Stimulated activated CD4-positive, alpha-beta T cell treated with anti-CD3 and anti-CD28 coated beads, Interleukin-2, amount 100 ng/mL, for 48 hours (primary cell): ENCODE measurements around the gene DERA.
"Not testable (repeated sequence)": the region's sequence is repeated elsewhere in the genome, so short reads cannot be mapped to it uniquely, and the experiment has no call there.

ENCODE experiments used
- DNase-seq, 2 donors: peaks; one replicate each; pipeline ENCODE4 v3.0.0-alpha.2; 2020

Gene DERA

GRCh38 chr12:15910468-15910863 is 666 bp upstream of the DERA start:
- DNase-seq, result no peak

DNA sequence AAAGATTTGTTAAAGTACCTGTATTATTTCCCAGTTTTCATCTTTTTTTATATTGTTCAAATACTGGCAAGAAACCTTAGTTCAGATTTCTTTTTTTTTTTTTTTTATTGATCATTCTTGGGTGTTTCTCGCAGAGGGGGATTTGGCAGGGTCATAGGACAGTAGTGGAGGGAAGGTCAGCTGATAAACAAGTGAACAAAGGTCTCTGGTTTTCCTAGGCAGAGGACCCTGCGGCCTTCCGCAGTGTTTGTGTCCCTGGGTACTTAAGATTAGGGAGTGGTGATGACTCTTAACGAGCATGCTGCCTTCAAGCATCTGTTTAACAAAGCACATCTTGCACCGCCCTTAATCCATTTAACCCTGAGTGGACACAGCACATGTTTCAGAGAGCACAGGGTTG is 799 bp downstream of the DERA start:
- DNase-seq, result not testable (repeated sequence)

DNA sequence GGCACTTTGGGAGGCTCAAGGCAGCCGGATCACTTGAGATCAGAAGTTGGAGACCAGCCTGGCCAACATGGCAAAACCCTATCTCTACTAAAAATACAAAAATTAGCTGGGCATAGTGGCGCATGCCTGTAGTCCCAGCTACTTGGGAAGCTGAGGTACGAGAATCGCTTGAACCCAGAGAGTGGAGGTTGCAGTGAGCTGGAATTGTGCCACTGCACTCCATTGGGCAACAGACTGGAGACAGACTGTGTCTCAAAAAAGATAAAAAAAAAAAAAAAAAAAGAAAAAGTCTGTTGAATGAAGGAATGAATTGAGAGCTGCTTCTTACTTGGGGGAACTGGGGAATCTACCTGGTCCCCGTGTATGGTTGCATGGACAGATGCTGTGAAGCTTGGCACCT is 3.0 kb downstream of the DERA start:
- not testable (repeated sequence) for DNase-seq

DNA sequence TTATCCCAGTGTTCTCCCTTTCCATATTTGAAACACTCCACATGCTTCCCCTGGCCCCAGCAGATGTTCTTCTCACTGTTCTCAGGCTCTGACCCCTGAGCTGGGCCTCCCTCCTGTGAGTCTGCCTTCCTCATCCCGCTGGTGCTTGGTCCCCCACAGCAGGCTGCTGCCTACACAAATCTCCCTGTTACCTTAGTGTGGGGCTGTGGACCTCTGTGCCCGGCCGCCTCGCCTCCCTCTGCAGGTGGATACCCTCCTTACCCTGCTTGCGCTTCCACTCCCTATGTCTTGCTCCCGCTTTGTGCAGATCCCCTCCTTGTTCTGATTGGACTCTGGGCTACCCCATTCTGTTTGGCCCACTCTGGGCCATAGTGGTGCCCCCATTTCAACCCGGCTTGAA is 6.9 kb downstream of the DERA start:
- no peak for DNase-seq

DNA sequence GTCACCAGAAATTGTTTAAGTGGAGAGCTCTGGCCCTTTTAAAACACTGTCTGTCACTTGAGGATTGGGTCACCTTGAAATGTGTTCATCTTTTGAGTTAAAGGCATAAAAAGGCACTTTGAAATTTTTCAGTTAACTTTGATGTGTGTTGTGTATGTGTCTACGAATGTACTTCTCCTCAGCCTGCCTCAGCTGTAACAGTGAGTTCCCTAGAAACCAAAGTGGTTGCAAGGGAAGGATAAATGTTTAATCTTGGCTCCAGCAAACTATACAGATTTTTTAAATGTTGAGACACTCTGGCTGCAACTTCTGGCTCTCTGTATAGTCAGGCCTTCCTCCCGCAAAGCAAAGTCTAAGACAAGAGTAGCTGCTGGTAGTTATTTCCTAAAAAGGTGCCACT is 8.3 kb downstream of the DERA start:
- DNase-seq, result no peak

DNA sequence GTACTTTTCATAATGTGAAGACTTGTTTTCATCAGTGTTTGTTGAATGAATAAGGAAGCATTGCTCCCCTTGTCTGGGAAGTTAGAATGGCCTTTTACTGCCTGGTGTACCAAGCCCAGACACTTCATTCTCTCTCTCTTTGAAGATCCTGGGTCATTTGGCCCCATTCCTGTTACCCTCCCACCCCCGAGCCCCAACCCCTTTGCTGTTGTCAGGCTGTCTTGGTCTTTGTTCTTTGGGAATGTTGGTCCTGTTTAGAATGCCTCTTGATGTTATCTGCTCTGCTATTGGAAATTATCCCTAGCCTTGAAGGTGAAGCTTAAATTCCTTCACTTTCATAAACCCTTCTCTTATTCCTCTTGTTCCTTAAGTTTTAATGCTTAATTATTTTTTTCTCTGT is 13.8 kb downstream of the DERA start:
- DNase-seq, result no peak

- no peak for DNase-seq
Measured at GRCh38 chr12:15928346-15928745, 17.2 kb downstream of the DERA start.

- no peak for DNase-seq
Measured at GRCh38 chr12:15928870-15929571, 17.9 kb downstream of the DERA start.

DNA sequence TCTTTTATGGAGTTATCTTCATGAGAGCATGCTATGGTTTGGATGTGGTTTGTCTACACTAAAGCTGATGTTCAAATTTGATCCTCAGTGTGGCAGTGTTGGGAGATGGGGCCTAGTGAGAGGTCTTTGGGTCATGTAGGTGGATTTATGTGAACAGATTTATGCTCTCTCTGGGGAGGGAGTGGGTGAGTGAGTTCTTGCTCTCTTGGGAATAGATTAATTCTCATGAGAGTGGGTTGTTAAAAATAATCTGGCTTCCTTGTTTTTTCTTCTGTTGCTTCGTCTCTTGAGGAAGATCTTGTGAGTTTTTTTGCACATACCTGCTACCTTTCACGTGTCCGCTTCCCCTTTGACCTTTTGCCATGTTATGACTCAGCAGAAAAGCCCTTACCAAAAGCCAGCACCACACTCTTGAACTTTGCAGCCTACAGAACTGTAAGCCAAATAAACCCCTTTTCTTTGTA is 20.5 kb downstream of the DERA start:
- no peak for DNase-seq

- no peak for DNase-seq
Measured at GRCh38 chr12:15932327-15932726, 21.2 kb downstream of the DERA start.

DNA sequence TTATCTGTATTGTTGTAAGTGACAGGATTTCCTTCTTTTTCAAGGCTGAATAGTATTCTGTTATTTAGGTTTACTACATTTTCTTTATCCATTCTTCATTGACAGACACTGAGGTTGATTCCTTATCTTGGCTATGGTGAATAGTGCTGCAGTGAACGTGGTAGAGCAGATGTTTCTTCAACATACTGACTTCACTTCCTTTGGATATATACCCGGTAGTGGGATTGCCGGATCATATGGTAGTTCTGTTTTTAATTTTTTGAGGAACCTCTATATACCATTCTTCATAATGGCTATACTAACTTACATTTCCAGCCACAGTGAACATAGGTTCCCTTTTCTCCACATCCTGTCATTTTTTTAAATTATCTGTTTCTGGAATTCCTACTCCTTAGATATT is 21.8 kb downstream of the DERA start:
- no peak for DNase-seq

DNA sequence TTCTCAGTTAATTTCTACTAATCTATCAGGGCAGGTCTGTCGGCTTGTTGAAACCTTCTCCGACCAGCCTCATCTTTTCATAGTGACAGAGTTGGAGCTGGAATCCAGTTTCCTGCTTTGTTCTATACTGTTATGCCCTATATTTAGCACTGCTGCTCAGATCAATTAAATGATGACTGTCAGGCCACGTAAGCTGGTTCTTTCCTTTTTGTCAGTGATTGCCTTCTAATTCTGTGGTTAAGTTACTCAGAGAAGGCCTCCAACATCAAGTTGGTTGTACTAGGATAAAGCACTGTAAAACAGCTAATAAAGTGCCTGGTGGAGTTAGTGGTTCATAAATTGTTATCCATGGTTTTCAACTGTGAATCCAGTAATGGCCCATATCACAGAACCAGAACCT is 22.6 kb downstream of the DERA start:
- DNase-seq, result no peak

DNA sequence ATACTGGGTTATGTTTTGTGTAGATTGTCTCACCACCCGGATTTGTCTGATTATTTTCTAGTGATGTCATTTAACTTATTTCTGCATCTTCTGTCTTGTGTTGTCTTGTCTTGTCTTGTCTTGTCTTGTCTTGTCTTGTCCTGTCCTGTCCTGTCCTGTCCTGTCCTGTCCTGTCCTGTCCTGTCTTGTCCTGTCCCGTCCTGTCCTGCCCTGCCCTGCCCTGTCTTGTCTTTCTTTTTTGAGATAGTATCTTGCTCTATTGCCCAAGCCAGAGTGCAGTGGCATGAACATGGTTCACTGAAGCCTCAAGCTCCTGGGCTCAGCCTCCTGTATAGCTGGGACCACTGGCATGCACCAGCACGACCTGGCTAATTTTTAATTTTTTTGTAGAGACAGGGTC is 25.6 kb downstream of the DERA start:
- DNase-seq, result no peak

- DNase-seq, result no peak
Measured at GRCh38 chr12:15937902-15938301, 26.8 kb downstream of the DERA start.

GRCh38 chr12:15939111-15939510 is 28.0 kb downstream of the DERA start:
- DNase-seq, result no peak

GRCh38 chr12:15942475-15942874 is 31.3 kb downstream of the DERA start:
- no peak for DNase-seq

- DNase-seq, result not testable (repeated sequence)
Measured at GRCh38 chr12:15943519-15943918, 32.4 kb downstream of the DERA start.

GRCh38 chr12:15948461-15948860 is 37.3 kb downstream of the DERA start:
- not testable (repeated sequence) for DNase-seq

DNA sequence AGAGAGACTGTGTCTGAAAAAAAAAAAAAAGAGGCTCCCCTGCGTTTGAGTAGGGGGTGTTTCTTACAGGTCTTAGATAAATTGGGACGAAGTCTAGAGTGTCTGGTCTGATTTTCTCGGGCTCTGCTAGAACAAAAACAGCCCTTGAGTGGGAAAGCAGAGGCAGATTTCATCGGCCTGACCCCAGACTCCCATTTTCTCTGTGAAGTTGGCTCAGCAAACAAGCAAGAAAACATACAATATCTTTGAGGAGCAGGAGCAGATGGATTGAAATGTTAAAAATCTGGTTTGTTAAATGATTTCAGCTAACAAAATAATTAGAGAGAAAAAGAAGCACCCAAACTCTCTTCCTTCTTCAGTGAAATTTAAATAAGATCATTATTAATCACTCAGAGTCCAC is 44.1 kb downstream of the DERA start:
- DNase-seq, result no peak

- no peak for DNase-seq
Measured at GRCh38 chr12:15956010-15956409, 44.9 kb downstream of the DERA start.

- no peak for DNase-seq
Measured at GRCh38 chr12:15956413-15957185, 45.5 kb downstream of the DERA start.

GRCh38 chr12:15962760-15963159 is 51.6 kb downstream of the DERA start:
- no peak for DNase-seq

GRCh38 chr12:15963271-15963670 is 52.1 kb downstream of the DERA start:
- no peak for DNase-seq

GRCh38 chr12:15966426-15966825 is 55.3 kb downstream of the DERA start:
- DNase-seq, result no peak

GRCh38 chr12:15967053-15967452 is 55.9 kb downstream of the DERA start:
- not testable (repeated sequence) for DNase-seq
